ENCODE measurements around the gene C1orf159.

C1orf159 gene

DNA sequence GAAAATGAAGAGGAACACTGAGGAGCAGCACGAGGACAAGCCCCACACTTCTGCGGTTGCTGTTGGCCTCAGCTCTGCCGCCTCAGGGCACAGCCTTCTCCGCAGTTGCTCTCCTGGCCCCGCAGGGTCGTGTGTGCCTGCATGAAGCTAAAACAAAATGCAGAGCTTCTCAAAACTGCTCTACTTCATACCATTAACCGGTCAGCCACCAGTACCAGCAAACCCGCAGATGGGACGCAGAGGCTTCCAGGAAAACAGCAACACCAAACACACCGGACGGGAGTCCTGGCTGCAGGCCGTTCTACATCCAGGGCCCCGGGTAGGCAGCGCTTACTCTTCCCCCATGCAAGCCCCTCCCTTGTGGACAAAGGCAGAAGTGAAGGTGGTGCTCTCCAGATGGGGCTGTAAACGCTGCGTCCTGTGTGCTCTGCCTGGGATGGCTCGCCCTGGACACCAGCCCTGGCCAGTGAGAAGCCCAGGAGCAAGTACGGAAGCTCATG is 7.1 kb upstream of the C1orf159 start:
- Histone ChIP-seq H3K4me3 (ENCODE audit: low read length) (no peak overlapping the region), H3K79me2 (ENCODE audit: low read length) (no peaks in the 10 kb centered on the region), H3K9ac (ENCODE audit: low read length) (no peak overlapping the region), H4K20me1 (ENCODE audit: insufficient read depth, low read length) (no peaks in the 10 kb centered on the region), H3K9me3 (replicated peaks; ENCODE audit: insufficient read depth, low read length) (no peaks in the 10 kb centered on the region), H3K9me2 (replicated peaks; ENCODE audit: insufficient read depth, low read length) (no peaks in the 10 kb centered on the region), H2AFZ (ENCODE audit: low read length) (no peak overlapping the region), H3K4me1 (ENCODE audit: low read length) (no peaks in the 10 kb centered on the region), H3F3A (ENCODE audit: insufficient read depth, low read length) (no peaks in the 10 kb centered on the region), H3K27me3 (replicated peaks; ENCODE audit: insufficient read depth, low read length) (peaks cover 86% of the 10 kb centered on the region), H3K27ac (ENCODE audit: low read length) (no peak overlapping the region), H3K4me2 (ENCODE audit: low read depth, low read length) (no peak overlapping the region), H3K36me3 (replicated peaks; ENCODE audit: insufficient read depth, low read length) (no peaks in the 10 kb centered on the region)
- DNase-seq, result no peak
- no peak for TF ChIP-seq EZH2phosphoT487 (IDR thresholded peaks at IDR 0.05; ENCODE audit: low read length)
- TF ChIP-seq EZH2 (optimal IDR thresholded peaks at IDR 0.05; ENCODE audit: low read depth, low read length), result no peak
- TF ChIP-seq, protein P1, sequence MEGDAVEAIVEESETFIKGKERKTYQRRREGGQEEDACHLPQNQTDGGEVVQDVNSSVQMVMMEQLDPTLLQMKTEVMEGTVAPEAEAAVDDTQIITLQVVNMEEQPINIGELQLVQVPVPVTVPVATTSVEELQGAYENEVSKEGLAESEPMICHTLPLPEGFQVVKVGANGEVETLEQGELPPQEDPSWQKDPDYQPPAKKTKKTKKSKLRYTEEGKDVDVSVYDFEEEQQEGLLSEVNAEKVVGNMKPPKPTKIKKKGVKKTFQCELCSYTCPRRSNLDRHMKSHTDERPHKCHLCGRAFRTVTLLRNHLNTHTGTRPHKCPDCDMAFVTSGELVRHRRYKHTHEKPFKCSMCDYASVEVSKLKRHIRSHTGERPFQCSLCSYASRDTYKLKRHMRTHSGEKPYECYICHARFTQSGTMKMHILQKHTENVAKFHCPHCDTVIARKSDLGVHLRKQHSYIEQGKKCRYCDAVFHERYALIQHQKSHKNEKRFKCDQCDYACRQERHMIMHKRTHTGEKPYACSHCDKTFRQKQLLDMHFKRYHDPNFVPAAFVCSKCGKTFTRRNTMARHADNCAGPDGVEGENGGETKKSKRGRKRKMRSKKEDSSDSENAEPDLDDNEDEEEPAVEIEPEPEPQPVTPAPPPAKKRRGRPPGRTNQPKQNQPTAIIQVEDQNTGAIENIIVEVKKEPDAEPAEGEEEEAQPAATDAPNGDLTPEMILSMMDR (IDR thresholded peaks at IDR 0.05; ENCODE audit: low read length), result no peak

DNA sequence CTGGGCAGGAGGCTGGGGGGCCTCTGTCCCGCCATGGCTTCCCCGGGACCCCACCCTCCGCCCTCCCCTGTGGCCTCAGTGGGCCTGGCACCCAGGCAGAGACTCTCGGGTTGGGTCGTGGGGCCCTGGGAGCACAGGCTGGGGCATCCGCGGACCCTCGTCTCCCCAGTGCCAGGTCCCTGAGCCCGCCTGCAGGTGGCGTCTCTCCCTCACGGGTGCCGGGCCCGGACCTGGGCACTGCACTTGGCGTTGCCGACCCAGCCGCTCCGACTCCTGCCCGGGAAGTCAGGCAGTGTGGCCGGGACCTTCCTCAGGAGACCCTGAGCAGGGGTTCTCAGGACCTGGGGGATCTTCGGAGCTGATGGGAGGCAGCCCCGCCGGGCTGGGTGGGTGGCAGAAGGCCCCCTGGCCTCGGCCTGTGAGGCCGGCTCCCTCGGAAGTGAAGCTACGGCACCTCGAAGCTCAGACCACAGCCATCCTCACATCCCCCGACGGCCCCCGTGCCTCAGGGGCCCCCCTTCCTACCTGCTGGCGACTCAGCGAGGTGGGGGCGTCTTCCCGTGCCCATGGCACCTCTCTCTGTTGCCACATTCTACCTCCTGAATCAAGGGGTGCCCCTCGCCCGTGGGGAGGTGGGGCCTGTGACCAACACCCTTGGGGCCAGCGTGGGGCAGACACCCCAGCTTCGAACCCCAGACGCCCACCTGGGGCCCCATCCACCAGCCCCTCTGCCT is 6.4 kb upstream of the C1orf159 start:
- Histone ChIP-seq H3K27ac (ENCODE audit: low read length) (no peak overlapping the region), H3K4me3 (ENCODE audit: low read length) (peak overlapping the region; percentile 55), H2AFZ (ENCODE audit: low read length) (peak overlapping the region; percentile 86), H3F3A (ENCODE audit: insufficient read depth, low read length) (no peaks in the 10 kb centered on the region), H3K9me3 (replicated peaks; ENCODE audit: insufficient read depth, low read length) (no peaks in the 10 kb centered on the region), H4K20me1 (ENCODE audit: insufficient read depth, low read length) (no peaks in the 10 kb centered on the region), H3K27me3 (replicated peaks; ENCODE audit: insufficient read depth, low read length) (peaks cover 86% of the 10 kb centered on the region), H3K79me2 (ENCODE audit: low read length) (no peaks in the 10 kb centered on the region), H3K36me3 (replicated peaks; ENCODE audit: insufficient read depth, low read length) (no peaks in the 10 kb centered on the region), H3K9me2 (replicated peaks; ENCODE audit: insufficient read depth, low read length) (no peaks in the 10 kb centered on the region), H3K4me1 (ENCODE audit: low read length) (no peaks in the 10 kb centered on the region), H3K4me2 (ENCODE audit: low read depth, low read length) (peak overlapping the region; percentile 86), H3K9ac (ENCODE audit: low read length) (peak overlapping the region; percentile 37; the same call in 1 of the 2 replicates)
- DNase-seq, result peak; percentile 71
- TF ChIP-seq, protein P1 (IDR thresholded peaks at IDR 0.05; ENCODE audit: low read length), result peak; percentile 75
- TF ChIP-seq EZH2 (optimal IDR thresholded peaks at IDR 0.05; ENCODE audit: low read depth, low read length), result no peak

DNA sequence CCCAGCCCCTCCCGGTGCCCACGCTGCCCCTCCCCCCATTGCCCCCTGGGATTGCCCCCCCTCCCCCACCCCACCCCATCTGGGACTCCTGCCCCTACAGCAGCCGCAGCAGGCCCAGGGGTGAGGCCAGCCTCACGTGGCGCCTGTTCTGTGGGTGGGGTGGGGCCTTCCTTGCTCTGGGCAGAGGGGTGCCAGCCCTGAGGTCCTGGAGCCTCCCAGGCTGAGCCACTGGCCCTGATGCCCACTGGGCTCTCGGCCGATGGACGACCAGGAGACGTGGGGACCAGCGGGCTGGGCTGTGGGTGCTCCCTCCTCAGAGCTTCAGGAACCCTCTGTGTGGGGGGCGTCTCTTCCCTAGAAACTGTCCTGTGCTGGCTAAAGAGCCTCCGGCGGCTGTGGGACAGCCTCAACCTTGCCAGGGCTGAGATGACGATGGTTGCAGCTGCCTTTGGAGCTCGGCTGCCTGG is 5.8 kb upstream of the C1orf159 start:
- Histone ChIP-seq H3K9me2 (replicated peaks; ENCODE audit: insufficient read depth, low read length) (no peaks in the 10 kb centered on the region), H3K36me3 (replicated peaks; ENCODE audit: insufficient read depth, low read length) (no peaks in the 10 kb centered on the region), H3K79me2 (ENCODE audit: low read length) (no peaks in the 10 kb centered on the region), H3K27me3 (replicated peaks; ENCODE audit: insufficient read depth, low read length) (peaks cover 82% of the 10 kb centered on the region), H3F3A (ENCODE audit: insufficient read depth, low read length) (no peaks in the 10 kb centered on the region), H3K4me3 (ENCODE audit: low read length) (no peak overlapping the region), H3K4me2 (ENCODE audit: low read depth, low read length) (peak overlapping the region; percentile 86; the same call in 1 of the 2 replicates), H3K9ac (ENCODE audit: low read length) (no peak overlapping the region), H2AFZ (ENCODE audit: low read length) (no peak overlapping the region), H3K9me3 (replicated peaks; ENCODE audit: insufficient read depth, low read length) (no peaks in the 10 kb centered on the region), H4K20me1 (ENCODE audit: insufficient read depth, low read length) (no peaks in the 10 kb centered on the region), H3K4me1 (ENCODE audit: low read length) (no peaks in the 10 kb centered on the region), H3K27ac (ENCODE audit: low read length) (no peak overlapping the region)
- TF ChIP-seq, protein P1 (IDR thresholded peaks at IDR 0.05; ENCODE audit: low read length), result no peak
- no peak for TF ChIP-seq EZH2phosphoT487 (IDR thresholded peaks at IDR 0.05; ENCODE audit: low read length)
- DNase-seq, result no peak
